Adrenal gland (tissue), 5 donors: ENCODE measurements around the gene KRIT1.

Experiments used
- POLR2A ChIP-seq, 2 donors: fragments of 450-650 bp; IDR thresholded peaks; one replicate each; pipeline ENCODE4 v1.6.1; 2017; ENCODE audit warnings: antibody characterized with exemption in 2 of 2, mild to moderate bottlenecking in 2 of 2, moderate library complexity in 1 of 2
- TF ChIP-seq, protein P1 (sequence below), 6 experiments: fragments of 450-650 bp in 4 of 6; fragments of 200-600 bp in 2 of 6; sonication (generic) in 1 of 6; IDR thresholded peaks; 1 replicate in 5 of 6; 2 replicates in 1 of 6; pipeline versions ENCODE4 v1.5.1 to v1.8.0; 2016 to 2021; ENCODE audit warnings: antibody characterized with exemption in 6 of 6, mild to moderate bottlenecking in 2 of 6, moderate library complexity in 1 of 6
- donor health status: DM: no; HTN: no; CAD: no.

DNA sequence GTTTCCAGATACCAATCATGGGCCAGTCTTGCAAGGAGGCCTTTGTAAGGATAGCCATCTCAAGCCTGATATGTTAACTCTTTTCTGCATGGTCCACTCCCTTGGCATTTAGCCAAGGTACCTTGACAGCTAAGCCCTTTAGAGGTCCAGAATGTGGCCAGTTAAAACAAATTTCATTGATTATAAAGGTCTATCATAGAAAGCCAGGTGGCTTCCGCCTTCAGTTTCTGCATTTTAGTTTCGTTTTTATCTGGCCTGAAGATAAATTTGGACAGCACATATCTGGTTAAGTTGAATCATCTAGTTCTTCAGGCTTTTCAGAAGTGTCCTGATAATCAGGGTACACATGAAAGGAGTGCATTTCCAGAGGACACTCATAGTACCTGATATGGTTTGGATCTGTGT, 30.7 kb upstream of the KRIT1 start:
- TF ChIP-seq, protein P1, sequence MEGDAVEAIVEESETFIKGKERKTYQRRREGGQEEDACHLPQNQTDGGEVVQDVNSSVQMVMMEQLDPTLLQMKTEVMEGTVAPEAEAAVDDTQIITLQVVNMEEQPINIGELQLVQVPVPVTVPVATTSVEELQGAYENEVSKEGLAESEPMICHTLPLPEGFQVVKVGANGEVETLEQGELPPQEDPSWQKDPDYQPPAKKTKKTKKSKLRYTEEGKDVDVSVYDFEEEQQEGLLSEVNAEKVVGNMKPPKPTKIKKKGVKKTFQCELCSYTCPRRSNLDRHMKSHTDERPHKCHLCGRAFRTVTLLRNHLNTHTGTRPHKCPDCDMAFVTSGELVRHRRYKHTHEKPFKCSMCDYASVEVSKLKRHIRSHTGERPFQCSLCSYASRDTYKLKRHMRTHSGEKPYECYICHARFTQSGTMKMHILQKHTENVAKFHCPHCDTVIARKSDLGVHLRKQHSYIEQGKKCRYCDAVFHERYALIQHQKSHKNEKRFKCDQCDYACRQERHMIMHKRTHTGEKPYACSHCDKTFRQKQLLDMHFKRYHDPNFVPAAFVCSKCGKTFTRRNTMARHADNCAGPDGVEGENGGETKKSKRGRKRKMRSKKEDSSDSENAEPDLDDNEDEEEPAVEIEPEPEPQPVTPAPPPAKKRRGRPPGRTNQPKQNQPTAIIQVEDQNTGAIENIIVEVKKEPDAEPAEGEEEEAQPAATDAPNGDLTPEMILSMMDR (IDR thresholded peaks at IDR 0.05) = no peak
- TF ChIP-seq POLR2A (IDR thresholded peaks at IDR 0.05) = no peak
